Activated CD4-positive, alpha-beta T cell treated with anti-CD3 and anti-CD28 coated beads, Interleukin-2, amount 50 U/mL, for 16 hours (primary cell): ENCODE measurements around the gene CASKIN1.

Source experiments
- DNase-seq: peaks from one replicate; pipeline ENCODE4 v3.0.0-alpha.2; 2020

Gene CASKIN1

DNA sequence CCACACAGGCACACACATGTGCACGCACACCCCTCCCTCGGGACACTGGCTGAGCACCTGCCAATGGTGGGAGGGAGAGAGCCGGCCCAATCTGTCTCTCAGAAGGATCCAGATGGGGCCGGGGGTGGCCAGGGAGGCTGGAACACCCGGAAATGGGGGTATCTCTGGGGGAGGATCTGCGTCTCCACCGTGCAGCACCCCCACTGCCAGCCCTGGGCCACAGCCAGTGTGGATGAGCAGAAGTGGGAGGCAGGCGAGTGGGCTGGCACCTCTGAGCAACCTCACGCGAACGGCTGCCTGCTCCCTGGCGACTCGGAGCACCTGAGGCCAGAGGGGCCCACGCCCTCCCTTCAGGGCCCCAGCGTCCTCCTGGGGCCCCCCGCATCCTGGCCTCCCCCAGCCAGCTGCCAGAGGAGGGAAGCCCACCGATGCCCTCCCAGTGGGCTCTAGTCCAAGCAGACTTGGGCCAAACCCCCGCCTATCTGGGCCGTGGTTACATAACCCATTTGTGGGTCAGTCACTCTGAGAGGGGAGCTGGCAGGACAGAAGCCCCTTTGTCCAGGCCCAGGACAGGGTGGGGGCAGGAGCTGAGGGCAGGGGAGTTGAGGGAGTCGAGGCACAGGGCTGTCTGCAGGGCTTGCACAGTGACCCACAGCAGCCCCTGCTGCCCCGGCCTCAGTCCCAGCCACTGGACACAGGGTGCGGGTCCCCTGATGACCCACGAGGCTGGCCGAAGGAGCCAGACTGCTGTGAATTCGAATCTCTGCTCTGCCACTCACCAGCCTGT lies 5.6 kb downstream of the CASKIN1 start:
- no peak for DNase-seq

DNA sequence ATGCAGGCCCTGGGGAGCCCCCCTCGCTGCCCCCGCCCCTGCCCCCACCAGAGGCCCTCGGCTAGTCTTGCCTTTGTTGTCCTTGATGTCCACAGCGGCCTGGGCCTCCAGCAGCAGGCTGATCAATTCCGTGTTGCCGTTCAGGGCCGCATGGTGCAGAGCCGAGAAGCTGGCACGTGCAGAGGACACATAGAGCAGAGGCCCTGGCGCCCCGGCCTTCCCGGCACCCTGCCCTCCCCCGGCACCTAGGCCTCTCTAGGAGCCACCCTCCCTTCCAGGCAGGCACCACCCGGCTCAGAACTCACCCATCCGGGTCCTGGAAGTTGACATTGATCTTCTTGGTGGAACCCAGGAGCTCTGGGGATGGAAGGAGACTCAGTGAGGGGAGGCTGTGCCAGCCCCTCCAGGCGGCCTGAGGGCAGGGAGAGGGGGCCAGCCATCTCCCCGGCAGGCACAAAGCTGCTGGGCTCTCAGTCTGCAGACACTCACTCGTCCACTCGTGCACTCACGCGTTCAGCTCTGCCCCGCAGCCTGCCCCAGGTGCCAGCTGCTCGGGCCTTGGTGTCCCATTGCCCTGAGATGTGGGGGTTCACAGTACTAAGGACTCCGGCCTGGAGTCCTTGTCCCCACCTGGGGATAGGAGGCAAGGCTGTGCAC lies 6.3 kb downstream of the CASKIN1 start:
- DNase-seq, result no peak

DNA sequence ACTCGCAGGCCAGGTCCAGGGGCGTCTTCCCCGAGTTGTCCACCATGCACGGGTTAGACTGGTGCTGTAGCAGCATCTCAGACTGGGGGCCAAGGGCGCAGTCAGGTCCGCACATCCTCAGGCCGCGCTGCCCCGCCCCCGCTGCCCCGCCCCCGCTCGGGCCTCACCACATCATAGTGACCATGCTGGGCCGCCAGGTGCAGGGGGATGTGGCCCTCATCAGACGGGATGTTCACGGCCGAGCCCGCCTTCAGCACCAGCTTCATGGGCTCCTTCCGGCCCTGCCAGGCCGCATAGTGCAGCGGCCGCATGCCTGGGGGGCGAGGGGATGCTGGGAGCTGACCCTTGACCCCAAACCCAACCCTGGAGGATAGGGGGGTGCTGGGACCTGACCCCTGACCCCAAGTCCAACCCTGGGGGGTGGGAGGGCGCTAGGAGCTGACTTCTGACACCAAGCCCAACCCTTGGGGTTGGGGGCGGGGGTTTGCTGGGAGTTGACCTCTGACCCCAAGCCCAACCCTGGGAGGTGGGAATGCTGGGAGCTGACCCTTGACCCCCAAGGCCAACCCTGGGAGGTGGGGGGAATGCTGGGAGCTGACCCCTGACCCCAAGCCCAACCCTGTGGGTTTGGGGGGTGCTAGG lies 7.0 kb downstream of the CASKIN1 start:
- DNase-seq, result no peak

DNA sequence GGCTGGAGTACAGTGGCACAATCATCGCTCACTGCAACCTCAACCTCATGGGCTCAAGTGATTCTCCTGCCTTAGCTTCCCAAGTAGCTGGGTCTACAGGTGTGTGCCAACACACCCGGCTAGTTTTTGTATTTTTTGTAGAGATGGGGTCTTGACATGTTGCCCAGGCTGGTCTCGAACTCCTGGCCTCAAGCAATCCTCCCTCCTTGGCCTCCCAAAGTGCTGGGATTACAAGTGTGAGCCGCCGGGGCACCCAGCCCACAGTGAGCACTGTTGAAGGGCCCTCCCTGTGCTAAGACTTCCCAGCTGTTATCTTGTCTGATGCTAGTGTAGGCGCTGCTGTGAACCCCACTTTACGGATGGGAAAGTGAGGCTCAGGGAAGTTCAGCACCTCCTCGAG lies 8.0 kb downstream of the CASKIN1 start:
- no peak for DNase-seq

DNA sequence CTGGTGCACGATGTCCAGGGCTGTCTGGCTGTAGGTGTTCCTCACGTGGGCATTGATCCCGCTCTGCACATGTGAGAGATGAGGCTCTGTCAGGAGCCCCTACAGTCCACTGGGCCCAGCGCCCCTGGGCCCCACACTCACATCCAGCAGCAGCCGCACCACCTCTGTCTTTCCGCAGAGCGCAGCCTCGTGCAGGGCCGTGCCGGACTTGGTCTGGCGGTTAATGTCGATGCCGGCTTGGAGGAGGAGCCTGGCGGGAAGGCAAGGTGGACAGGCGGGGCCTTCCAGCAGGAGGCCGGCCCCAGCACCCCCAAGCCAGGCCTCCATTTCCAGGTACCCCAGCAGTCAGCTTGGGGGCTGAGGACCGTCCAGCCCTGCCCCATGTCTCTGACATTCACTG lies 9.2 kb downstream of the CASKIN1 start:
- no peak for DNase-seq

DNA sequence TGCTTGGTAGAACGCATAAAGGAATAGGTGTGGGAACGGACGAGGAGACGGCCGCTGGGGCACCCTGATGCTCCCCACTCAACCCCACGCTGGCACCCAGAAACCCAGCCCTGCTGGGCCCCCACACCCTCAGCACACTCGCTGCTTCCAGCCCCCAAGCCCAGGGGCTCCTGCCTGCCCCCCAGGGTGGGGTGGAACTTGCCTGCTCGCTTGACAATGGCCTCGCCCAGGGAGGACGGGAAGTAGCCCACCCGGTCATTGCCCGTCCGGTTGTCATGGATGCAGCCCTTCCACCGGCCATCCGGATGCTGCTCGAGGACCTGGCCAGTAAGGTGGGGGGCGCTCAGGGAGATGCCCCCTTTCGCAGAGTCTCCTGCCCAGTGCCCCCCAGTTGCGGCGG lies 9.9 kb downstream of the CASKIN1 start:
- DNase-seq, result no peak

DNA sequence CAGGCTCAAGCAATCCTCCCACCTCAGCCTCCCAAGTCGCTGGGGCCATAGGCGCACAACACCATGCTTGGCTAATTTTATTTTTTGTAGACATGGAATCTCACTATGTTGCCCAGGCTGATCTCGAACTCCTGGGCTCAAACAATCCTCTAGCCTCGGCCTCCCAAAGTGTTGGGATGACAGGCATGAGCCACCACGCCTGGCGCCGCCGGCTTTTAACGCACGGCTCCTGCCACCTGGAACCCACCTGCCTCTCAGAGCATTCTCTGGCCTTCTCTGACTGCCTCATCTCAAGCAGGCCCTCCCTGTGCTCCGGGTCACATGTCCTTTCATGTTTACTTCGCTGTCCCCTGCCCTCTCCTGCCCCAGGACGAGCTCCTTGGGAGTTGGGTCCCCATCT lies 10.3 kb downstream of the CASKIN1 start:
- no peak for DNase-seq

DNA sequence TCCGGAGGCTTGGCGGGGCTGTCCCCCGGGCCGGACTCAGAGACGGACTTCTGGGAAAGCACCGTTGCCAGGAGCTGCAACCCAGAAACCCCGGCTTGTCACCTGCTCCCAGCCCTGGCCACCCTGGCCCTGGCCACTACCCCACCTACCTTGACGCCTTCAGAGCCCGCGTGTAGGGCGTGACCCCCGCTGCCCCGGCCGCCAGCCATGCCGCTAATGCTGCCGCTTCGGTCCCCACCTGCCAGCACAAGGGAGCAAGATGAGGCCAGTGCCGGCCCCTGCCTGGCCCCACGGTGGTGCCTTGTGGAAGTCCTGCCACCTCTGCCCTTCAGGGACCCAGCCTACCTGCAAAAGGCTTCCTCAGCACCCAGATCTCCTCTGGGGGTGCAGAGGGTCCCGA lies 11.4 kb downstream of the CASKIN1 start:
- DNase-seq, result no peak

DNA sequence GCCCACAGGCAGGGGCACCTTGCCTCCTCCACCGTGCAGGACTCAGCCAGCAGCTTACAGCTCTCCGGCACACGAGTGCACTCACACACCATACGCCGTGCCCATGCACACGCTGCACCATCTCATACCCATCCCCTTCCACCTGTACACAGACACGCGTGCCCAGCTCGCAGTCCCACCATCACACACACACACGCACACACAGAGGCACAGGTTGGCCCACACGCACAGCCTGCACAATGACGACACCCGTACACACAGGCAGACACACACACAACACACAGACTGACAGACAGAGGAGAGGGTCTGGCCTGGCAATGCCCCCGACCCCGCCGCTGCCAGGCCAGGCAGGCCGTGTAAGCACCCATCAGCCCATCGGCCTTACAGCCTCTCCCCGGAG lies 12.1 kb downstream of the CASKIN1 start:
- no peak for DNase-seq

DNA sequence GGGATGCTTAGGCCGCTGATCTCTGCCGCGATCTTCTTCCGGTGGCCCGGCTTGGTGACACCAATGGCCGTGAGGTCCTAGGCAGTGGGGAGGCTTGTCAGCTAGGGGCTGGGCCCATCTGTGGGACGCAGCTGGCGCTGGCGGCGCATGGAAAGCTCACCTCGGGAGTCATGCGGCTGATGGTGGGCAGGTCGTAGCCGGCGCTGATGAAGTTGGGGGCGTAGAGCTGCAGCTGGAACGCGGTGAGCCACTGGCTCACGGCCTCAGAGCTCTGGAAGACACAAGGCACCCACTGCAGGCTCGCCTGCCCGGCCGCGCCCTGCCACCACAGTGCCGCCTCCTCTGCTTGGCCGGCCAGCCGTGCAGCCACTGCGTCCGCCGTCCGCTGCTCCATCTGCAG lies 12.7 kb downstream of the CASKIN1 start:
- DNase-seq, result no peak

DNA sequence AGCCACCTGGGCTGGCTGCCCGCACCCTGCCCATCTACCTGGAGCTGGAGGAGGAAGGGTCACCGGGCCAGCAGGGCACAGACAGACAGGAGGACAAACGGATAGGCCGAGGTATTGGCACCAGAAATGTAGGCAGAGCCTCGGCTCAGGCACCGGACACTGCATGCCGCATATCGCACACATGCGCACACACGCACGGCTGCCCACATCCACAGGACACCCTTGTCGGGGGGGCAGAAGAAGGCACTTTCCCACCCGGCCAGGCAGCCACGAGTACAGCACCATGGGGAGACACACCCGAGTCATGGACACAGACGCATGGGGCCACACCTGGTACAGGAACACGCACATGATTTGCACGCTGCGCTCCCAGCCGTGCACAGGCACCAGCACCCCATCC lies 14.5 kb downstream of the CASKIN1 start:
- no peak for DNase-seq

DNA sequence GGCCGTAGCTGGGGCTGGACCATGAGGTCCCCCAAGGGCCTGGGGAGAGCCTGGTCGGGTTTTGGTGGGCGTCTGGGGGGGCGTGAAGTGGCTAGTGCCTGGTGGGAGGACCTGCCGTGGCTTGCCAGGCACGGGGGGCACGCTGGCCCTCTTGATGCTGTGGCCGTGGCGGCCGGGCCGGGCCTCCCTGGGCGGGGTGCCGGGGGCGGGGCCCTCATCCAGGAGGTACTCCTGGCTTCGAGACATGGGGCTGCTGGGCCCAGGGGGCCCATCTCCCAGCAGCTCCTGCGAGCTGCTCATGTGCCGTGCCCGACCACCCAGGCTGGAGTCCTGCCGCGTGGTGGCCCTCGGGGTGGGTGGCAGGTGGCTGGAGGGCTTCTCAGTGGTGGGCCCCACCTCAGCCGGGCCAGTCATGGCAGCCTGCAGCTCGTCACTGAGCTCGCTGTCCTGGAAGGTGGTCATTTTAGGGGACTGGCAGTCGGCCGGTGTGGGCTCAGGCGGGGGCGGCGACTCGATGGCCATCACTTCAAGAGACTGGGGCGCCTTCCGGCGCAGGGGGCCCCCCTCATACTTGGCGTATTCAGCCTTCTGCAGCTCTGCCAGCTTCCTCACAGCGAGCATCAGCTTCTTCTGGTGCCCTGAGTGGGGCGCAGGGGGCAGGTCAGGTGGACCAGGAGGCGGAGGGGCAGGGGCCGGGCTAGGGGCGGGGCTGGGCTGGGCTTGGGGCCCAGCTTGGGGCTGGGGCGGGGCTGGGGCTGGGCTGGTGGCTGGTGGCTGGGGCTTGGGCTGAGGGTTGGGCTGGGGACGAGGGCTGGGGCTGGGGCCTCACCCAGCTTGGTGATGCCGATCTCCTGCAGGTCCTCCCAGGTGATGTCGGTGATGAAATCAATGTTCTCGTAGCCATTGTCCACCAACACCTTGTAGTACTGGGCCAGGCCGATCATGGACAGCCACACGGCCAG lies 15.2 kb downstream of the CASKIN1 start:
- DNase-seq, result no peak

DNA sequence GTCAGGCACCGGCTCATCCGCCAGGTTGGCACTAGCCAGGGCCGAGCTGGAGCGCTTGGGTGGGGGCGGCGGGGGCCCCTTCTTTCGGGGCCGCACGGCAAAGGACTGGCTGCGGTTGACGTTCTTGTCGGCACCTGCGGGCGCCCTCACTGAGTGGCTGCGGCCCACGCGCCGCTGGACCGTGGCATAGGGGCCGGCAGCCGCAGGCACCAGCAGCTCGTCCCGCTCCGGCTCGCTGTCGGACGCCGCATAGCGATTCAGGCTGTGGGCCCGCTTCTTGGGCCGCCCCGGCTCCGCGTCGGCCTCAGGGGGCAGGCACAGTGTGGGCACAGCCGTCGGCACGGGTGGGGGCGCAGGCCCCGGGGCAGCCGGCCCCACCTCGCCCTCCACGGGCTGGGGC lies 15.9 kb downstream of the CASKIN1 start:
- no peak for DNase-seq

DNA sequence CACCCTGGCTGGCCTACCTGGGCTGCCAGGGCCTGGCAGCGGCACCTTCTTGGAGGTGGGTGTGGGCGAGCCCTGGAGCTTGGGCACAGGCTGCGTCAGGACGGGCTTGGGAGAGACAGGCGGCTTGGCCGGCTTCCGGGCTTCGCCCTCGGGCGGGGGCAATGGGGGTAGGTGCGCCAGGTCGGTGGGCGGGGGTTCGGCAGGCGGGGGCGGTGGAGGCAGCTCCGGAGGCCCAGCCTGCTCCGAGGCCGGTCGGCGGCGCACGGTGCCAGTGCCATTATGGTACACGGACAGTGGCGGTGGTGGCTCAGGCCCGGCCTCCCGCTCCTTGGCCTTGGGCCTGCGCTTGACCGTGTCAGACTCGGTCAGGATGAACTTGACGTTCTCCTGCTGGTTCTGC lies 16.8 kb downstream of the CASKIN1 start:
- DNase-seq, result no peak

DNA sequence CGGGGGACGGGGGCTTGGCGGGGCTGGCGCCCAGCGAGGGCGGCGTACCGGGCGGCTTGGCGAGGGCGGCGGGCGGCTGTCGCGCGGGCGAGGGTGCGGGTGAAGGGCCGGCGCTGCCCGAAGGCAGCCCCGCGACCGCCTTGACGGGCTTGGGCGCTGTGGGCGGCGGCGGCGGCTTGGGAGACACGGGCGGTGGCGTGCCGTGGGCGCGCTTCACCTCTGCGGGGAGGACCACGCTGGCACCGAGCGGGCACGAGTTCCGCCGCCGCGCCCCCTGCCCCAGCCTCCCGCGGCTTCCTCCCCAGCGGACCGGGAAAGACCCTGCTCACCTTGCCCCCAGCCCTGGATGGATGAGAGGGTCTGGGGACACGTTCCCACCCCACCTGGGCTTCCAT lies 17.3 kb downstream of the CASKIN1 start:
- no peak for DNase-seq

DNA sequence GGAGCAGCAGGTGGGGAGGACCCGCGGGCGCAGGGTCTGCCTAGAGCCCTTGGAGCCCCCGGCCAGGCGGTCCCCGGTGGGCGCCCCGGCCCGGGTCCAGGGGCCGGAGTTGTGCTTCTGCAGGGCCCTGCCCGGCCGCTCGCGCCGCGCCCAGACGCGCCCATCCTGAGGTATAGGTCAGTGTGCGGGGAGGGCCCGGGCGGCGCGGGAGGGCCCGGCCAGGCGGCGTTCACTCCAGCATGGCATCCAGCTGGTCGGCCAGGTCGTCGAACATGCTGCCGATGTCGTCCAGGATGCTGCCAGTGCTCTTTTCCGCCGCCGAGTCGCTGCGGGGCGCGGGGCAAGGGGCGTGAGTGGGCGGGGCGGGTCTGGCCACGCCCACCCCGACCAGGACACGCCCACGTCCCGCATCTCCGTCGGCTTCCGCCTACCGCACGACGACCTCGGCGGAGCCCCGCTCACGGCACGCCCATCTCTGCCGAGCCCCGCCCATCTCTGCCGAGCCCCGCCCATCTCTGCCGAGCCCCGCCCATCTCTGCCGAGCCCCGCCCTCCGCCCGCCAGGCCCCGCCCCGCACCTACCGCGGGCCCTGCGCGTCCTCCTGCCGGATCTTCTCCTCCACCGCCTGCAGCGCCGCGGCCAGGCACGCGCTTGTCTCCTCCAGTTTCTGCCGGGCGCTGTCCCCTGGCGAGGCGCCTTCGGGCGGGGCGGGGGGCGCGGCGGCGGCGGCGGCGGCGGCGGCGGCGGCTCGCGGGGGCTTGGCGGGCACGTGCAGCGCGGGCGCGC lies 17.9 kb downstream of the CASKIN1 start:
- DNase-seq, result peak; percentile 55

DNA sequence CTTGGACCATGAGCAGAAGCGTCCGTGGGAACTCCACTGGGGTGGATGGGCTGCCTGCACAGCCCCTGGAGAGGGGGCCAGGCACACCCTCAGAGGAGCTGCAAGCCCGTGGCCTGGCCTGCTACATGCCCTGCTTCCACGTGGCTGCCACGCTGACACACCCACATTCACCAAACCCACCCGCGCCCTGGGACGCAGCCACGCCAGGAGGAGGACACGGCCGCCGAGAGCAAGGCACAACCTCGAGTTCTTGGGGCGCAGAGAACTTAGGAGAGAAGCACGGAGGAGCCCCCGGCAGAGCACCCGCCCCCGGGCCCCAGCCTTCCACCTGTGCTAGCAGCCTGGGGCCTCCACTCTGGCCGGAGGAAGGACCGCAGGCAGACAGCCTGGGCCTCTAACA lies 18.8 kb downstream of the CASKIN1 start:
- no peak for DNase-seq

DNA sequence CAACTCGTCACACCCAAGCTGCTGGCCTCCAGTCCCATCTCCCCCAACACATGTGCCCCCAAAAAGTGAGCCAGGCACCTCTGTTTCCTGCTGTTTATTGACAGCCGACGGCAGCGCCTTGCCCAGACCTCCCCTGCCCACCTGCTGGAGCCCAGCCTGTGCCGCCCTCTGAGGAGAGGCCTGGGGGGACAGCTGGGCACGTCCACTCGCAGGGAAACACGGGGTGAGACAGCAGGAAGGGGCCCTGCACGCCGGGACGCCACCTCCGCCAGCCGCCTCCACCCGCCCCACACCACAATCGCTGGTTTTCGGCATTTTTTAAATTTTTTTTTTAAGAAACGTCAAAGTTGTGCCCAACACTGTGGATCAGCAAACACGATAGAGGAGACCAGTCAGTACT lies 19.3 kb downstream of the CASKIN1 start:
- DNase-seq, result no peak

DNA sequence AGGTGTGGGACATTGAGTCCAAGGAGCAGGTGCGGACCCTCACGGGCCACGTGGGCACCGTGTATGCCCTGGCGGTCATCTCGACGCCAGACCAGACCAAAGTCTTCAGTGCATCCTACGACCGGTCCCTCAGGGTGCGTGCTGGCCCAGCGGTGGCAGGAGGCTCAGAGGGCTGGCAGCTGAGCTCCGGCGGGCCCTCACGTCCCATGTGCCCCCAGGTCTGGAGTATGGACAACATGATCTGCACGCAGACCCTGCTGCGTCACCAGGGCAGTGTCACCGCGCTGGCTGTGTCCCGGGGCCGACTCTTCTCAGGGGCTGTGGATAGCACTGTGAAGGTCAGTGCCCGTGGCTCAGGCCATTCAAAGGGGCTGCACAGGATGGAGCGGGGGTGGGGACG lies 20.4 kb downstream of the CASKIN1 start:
- no peak for DNase-seq

DNA sequence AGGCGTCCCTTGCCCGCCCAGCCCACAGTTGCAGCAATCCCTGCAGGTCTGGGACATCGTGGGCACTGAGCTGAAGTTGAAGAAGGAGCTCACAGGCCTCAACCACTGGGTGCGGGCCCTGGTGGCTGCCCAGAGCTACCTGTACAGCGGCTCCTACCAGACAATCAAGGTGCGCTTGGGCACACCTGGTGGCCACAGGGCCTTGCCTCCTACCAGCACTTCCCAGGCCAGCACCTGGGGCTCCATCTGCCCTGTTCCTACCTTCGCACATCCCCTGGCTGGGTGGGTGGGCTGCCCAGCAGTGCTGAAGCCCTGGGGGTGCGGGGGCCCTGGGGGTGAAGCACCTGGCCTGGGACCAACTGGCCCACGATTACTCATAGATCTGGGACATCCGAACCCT lies 21.0 kb downstream of the CASKIN1 start:
- no peak for DNase-seq

DNA sequence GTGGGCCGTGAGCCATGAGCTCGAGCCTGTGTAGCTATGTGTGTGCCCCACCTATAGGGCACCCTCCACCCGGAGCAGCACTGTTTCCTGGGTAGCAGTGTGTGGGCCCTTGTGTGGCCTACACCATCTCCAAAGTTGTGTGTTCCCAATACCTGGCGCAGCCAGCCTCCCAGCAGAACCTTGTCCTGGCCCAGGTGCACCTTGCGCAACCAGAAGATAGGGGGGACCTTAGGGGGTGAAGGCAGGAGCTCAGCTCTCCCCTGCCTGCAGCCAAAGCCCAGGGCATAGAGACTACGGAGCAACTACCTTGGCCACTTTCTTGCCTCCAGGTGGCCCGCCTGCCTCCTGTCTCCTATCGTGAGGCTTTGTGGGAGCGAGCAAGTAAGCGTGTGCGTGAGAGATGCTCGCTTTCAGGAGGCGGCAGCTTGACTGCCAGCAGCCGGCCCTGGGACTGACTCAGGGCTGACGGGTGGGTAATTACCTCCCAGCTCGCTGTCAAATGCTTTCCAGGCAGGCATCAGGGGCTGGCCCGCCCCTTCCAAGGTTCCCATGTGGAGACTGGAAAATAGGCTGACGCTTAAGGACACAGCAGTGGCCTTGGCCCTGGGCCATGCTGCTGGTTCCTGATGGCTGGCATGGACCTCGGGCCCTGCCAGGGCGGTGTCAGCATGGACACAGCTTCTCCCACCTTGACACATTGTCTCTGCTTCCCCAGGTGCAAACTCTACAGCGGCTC lies 21.8 kb downstream of the CASKIN1 start:
- DNase-seq, result no peak

DNA sequence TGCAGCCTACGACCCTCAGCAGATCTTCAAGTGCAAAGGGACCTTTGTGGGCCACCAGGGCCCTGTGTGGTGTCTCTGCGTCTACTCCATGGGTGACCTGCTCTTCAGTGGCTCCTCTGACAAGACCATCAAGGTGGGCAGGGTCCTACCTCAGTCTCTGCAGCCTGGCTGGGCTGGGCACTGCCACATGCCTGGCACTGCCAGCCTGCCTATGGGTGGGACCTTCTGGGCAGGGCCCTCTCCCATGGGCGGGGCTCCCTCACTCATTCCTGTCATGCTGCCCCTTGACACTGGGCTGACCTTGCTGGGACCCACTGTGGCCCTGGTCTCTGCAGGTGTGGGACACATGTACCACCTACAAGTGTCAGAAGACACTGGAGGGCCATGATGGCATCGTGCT lies 22.5 kb downstream of the CASKIN1 start:
- no peak for DNase-seq
